Body of pancreas (tissue), 4 donors: ENCODE measurements around the gene ARHGEF4.

Experiments
- CTCF ChIP-seq, 7 experiments: fragments of 450-650 bp in 4 of 7; fragments of 200-600 bp in 3 of 7; sonication (generic) in 3 of 7; IDR thresholded peaks; one replicate each; pipeline ENCODE4 v1.5.1; 2016 to 2019; ENCODE audit warnings: antibody characterized with exemption in 7 of 7
- POLR2A ChIP-seq, 3 donors: fragments of 450-650 bp; IDR thresholded peaks; one replicate each; pipeline ENCODE4 v1.6.1; 2016; ENCODE audit warnings: antibody characterized with exemption in 3 of 3, mild to moderate bottlenecking in 2 of 3

DNA sequence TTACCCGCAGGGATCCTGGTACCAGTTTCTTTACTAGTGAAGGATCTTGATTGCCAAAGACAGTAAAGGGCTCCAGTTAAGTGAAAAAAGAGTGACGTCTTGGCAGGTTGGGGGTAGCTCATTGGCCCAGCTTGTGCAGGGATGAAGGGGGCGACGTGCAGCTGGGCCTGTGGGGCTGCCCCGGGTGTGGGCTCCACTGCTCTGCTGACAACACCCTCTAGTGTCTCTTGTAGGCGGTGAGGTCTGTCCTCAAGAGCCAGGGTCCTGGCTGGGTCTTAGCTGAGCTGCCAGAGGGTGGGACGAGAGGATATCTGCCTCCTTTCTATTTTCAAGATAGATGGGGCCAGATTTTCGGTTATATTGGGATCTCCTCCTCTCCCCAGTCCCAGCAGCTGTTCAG, 6.1 kb downstream of the ARHGEF4 start:
- TF ChIP-seq POLR2A (IDR thresholded peaks at IDR 0.05), result no peak
- no peak for TF ChIP-seq CTCF (IDR thresholded peaks at IDR 0.05)
